DND-41 (cell line): ENCODE data around the gene EBLN2.

Experiments
- EZH2 ChIP-seq: IDR thresholded peaks from 3 replicates; pipeline ENCODE4 v1.6.1; 2012; ENCODE audit warnings: borderline replicate concordance, low read depth, mild to moderate bottlenecking, moderate library complexity, low read length, inconsistent platforms; ENCODE audit not compliant: severe bottlenecking
- TF ChIP-seq, protein P1 (sequence below): IDR thresholded peaks from 2 replicates; pipeline ENCODE4 v1.5.1; 2012; ENCODE audit warnings: borderline replicate concordance, low read length, moderate library complexity, mild to moderate bottlenecking; ENCODE audit not compliant: poor library complexity, severe bottlenecking; ENCODE audit errors: extremely low read depth

GRCh38 chr3:73052857-73053256 lies 8.6 kb upstream of the EBLN2 start:
- TF ChIP-seq, protein P1, sequence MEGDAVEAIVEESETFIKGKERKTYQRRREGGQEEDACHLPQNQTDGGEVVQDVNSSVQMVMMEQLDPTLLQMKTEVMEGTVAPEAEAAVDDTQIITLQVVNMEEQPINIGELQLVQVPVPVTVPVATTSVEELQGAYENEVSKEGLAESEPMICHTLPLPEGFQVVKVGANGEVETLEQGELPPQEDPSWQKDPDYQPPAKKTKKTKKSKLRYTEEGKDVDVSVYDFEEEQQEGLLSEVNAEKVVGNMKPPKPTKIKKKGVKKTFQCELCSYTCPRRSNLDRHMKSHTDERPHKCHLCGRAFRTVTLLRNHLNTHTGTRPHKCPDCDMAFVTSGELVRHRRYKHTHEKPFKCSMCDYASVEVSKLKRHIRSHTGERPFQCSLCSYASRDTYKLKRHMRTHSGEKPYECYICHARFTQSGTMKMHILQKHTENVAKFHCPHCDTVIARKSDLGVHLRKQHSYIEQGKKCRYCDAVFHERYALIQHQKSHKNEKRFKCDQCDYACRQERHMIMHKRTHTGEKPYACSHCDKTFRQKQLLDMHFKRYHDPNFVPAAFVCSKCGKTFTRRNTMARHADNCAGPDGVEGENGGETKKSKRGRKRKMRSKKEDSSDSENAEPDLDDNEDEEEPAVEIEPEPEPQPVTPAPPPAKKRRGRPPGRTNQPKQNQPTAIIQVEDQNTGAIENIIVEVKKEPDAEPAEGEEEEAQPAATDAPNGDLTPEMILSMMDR, result no peak
- no peak for TF ChIP-seq EZH2
